NCI-H1417 (cell line): ENCODE results near the gene BRD3.
A peak's percentile ranks its signal among the peaks of the same experiment; 100 is the strongest.
"Not testable (repeated sequence)": the region's sequence is repeated elsewhere in the genome, so short reads cannot be mapped to it uniquely, and the experiment has no call there.

ENCODE experiments used
- DNase-seq, 3 experiments: peaks; one replicate each; lab custom pipeline; 2025; lab: John Stamatoyannopoulos, UW

BRD3 gene

GRCh38 chr9:134067904-134068743, at the start of gene BRD3:
BRD3 (minus strand) TSS chr9:134068026; CDS start chr9:134053477, 14,549 bp downstream.
- peak; percentile 88 to 94 (median 93) for DNase-seq

GRCh38 chr9:134112561-134112960, 44.7 kb upstream of the BRD3 start:
- DNase-seq: no peak

- no peak for DNase-seq
Observed at GRCh38 chr9:134111064-134111463, 43.2 kb upstream of the BRD3 start.

GRCh38 chr9:134103391-134103998, 35.7 kb upstream of the BRD3 start:
- no peak for DNase-seq

GRCh38 chr9:134101623-134102149, 33.9 kb upstream of the BRD3 start:
- DNase-seq: no peak

GRCh38 chr9:134101133-134101532, 33.3 kb upstream of the BRD3 start:
- DNase-seq: not testable (repeated sequence)

GRCh38 chr9:134100040-134100439, 32.2 kb upstream of the BRD3 start:
- no peak for DNase-seq

- DNase-seq: peak; percentile 36 to 62 (median 41)
Observed at GRCh38 chr9:134099123-134099761, 31.4 kb upstream of the BRD3 start.

- no peak for DNase-seq
Observed at GRCh38 chr9:134089972-134090371, 22.1 kb upstream of the BRD3 start.

GRCh38 chr9:134088063-134088725, 20.4 kb upstream of the BRD3 start:
- DNase-seq: no peak

GRCh38 chr9:134085674-134086073, 17.8 kb upstream of the BRD3 start:
- DNase-seq: no peak

GRCh38 chr9:134083451-134083850, 15.6 kb upstream of the BRD3 start:
- DNase-seq: no peak

GRCh38 chr9:134076644-134077043, 8.8 kb upstream of the BRD3 start:
- no peak for DNase-seq

GRCh38 chr9:134075689-134076088, 7.9 kb upstream of the BRD3 start:
- not testable (repeated sequence) for DNase-seq

- no peak for DNase-seq
Observed at GRCh38 chr9:134073500-134073899, 5.7 kb upstream of the BRD3 start.

- not testable (repeated sequence) for DNase-seq
Observed at GRCh38 chr9:134072683-134073082, 4.9 kb upstream of the BRD3 start.

- DNase-seq: peak in 1 of 3 experiments; percentile 13
Observed at GRCh38 chr9:134071149-134071548, 3.3 kb upstream of the BRD3 start.

GRCh38 chr9:134069480-134070399, 1.9 kb upstream of the BRD3 start:
- peak in 1 of 3 experiments; percentile 42 for DNase-seq

GRCh38 chr9:134068744-134069479, 1.1 kb upstream of the BRD3 start:
- peak in 1 of 3 experiments; percentile 53 for DNase-seq
